Thoracic aorta (tissue), 2 donors: Measurements from ENCODE around the gene COG7. TPM values are rescaled to one million over a fixed set of nuclear protein-coding genes. Genes with fewer than 3 reads are reported as not detected.

Experiments used
- ATAC-seq: fragments of 150-250 bp; one replicate; pipeline ENCODE4 v1.8.0; 2017; ENCODE audit warnings: low read depth; ENCODE audit not compliant: insufficient number of reproducible peaks, low FRiP score
- DNase-seq: peaks from one replicate; pipeline ENCODE4 v3.0.0-alpha.2; 2020; ENCODE audit warnings: low spot score
- H3K27ac ChIP-seq, 2 donors: fragments of 200-600 bp; sonication (generic); 1 replicate in 1 of 2; 2 replicates in 1 of 2; pipeline ENCODE4 v1.5.1; 2016; ENCODE audit warnings: mild to moderate bottlenecking in 2 of 2, moderate library complexity in 2 of 2
- H3K27me3 ChIP-seq: fragments of 200-600 bp; sonication (generic); replicated peaks from 2 replicates; pipeline ENCODE4 v1.6.0; 2016; ENCODE audit warnings: mild to moderate bottlenecking; ENCODE audit not compliant: insufficient read depth
- H3K36me3 ChIP-seq: fragments of 200-600 bp; sonication (generic); one replicate; pipeline ENCODE4 v1.5.1; 2016
- H3K4me1 ChIP-seq, 2 donors: fragments of 200-600 bp; sonication (generic); 1 replicate in 1 of 2; 2 replicates in 1 of 2; pipeline versions ENCODE4 v1.5.1 to v1.6.0; 2016; ENCODE audit warnings: low read depth in 2 of 2, mild to moderate bottlenecking in 1 of 2; ENCODE audit not compliant: control insufficient read depth in 1 of 2
- H3K4me3 ChIP-seq: fragments of 200-600 bp; sonication (generic); 2 replicates; pipeline ENCODE4 v1.5.1; 2016; ENCODE audit warnings: mild to moderate bottlenecking
- H3K9me3 ChIP-seq: fragments of 200-600 bp; sonication (generic); 2 replicates; pipeline ENCODE4 v1.5.1; 2016
- total RNA-seq, 2 donors: library from RNA; depleted of rRNA; stranded (reverse); fragments of >200 nt; gene quantifications; one replicate each; pipeline versions ENCODE4 v1.1.0 to v1.2.3, GENCODE V29; 2016
- TF ChIP-seq, protein P1 (sequence below): fragments of 200-600 bp; sonication (generic); IDR thresholded peaks from one replicate; pipeline ENCODE4 v1.5.1; 2019; ENCODE audit warnings: antibody characterized with exemption

Gene COG7
- total RNA-seq, 2 donors from 2014 or later = 27.8 to 37.6 TPM

GRCh38 chr16:23353440-23353839 is 99.5 kb downstream of the COG7 start:
- ATAC-seq = no peak
- Histone ChIP-seq H3K27ac (no peak overlapping the region), H3K4me3 (no peak overlapping the region), H3K27me3 (no peaks in the 10 kb centered on the region), H3K4me1 (no peaks in the 10 kb centered on the region), H3K36me3 (no peaks in the 10 kb centered on the region), H3K9me3 (no peaks in the 10 kb centered on the region)
- no peak for DNase-seq
- TF ChIP-seq, protein P1, sequence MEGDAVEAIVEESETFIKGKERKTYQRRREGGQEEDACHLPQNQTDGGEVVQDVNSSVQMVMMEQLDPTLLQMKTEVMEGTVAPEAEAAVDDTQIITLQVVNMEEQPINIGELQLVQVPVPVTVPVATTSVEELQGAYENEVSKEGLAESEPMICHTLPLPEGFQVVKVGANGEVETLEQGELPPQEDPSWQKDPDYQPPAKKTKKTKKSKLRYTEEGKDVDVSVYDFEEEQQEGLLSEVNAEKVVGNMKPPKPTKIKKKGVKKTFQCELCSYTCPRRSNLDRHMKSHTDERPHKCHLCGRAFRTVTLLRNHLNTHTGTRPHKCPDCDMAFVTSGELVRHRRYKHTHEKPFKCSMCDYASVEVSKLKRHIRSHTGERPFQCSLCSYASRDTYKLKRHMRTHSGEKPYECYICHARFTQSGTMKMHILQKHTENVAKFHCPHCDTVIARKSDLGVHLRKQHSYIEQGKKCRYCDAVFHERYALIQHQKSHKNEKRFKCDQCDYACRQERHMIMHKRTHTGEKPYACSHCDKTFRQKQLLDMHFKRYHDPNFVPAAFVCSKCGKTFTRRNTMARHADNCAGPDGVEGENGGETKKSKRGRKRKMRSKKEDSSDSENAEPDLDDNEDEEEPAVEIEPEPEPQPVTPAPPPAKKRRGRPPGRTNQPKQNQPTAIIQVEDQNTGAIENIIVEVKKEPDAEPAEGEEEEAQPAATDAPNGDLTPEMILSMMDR = no peak

DNA sequence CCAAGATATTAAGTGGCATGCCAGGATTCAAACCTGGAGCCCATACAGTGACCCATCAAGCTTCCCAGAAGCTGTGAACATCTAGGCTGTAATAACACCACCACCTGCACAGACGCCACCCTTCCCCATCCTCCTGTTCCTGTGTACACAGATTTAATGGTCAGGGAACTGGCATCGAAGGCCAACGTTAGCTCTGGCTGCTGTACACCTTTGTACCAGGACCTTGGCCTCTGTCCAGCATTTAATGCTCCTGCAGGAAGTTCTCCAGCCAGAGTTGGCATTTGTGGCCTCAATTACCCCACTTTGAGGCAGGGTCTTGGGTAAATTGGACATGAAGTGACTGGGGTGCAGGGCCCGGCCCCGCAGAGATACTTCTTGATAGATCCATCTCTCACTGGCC is 101.6 kb downstream of the COG7 start:
- Histone ChIP-seq H3K27ac (no peak overlapping the region), H3K4me1 (no peaks in the 10 kb centered on the region), H3K27me3 (no peaks in the 10 kb centered on the region), H3K36me3 (no peaks in the 10 kb centered on the region), H3K4me3 (no peak overlapping the region), H3K9me3 (no peaks in the 10 kb centered on the region)
- ATAC-seq = no peak
- TF ChIP-seq, protein P1 = no peak
- no peak for DNase-seq

- Histone ChIP-seq H3K27me3 (no peaks in the 10 kb centered on the region), H3K9me3 (no peaks in the 10 kb centered on the region), H3K27ac (no peak overlapping the region), H3K4me3 (no peak overlapping the region), H3K4me1 (no peaks in the 10 kb centered on the region), H3K36me3 (no peaks in the 10 kb centered on the region)
- TF ChIP-seq, protein P1 = no peak
- no peak for DNase-seq
- no peak for ATAC-seq
Observed at GRCh38 chr16:23348579-23349469, 104.2 kb downstream of the COG7 start.

GRCh38 chr16:23345237-23345636 is 107.8 kb downstream of the COG7 start:
- ATAC-seq = no peak
- no peaks in the 10 kb centered on the region for H3K4me1 ChIP-seq
- H3K27me3 ChIP-seq = no peaks in the 10 kb centered on the region
- no peak overlapping the region for H3K27ac ChIP-seq
- H3K36me3 ChIP-seq = no peaks in the 10 kb centered on the region
- no peak for DNase-seq
- no peaks in the 10 kb centered on the region for H3K9me3 ChIP-seq
- H3K4me3 ChIP-seq = no peak overlapping the region
- TF ChIP-seq, protein P1 = no peak

- TF ChIP-seq, protein P1 = no peak
- no peaks in the 10 kb centered on the region for H3K9me3 ChIP-seq
- no peak for DNase-seq
Observed at GRCh38 chr16:23343643-23344612, 109.1 kb downstream of the COG7 start.

More at GRCh38 chr16:23343643-23344612, 109.1 kb downstream of the COG7 start:
- H3K27me3 ChIP-seq = no peaks in the 10 kb centered on the region
- no peaks in the 10 kb centered on the region for H3K4me1 ChIP-seq
- H3K4me3 ChIP-seq = no peak overlapping the region
- no peaks in the 10 kb centered on the region for H3K36me3 ChIP-seq
- H3K27ac ChIP-seq = no peak overlapping the region
- no peak for ATAC-seq
